Measurements from ENCODE around the gene PRB3. TPM values are rescaled to one million over a fixed set of nuclear protein-coding genes. Genes with fewer than 3 reads are reported as not detected.

The PRB3 gene
- not detected in 2 replicates for total RNA-seq

DNA sequence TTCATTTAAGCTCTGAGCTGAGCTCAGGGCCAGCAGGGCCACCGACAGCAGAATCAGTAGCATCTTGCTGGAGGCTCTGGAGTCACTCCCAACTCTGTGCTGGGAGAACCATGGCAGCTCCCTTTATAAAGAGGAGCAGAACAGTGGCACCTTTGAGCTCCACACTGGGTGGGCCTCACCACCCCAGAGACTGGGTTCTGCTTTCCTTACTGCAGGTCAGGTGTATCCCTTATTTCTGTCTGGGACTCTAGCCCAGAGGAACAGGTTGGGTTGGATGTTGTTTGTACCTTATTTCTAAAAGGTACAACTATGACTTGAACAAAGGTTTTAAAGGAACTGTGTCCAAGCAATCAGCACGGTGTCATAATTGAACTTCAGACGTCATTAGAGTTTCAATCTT lies at the start of gene PRB3:
TSS of gene PRB3 (minus strand) at position 101 of the 400 bp plus-strand sequence. CDS start at position 63, 38 bp downstream.

GRCh38 chr12:11310336-11310735 lies 40.8 kb upstream of the PRB3 start, which contains the start of gene PRB4:
Gene PRB4 (minus strand): TSS chr12:11310436. CDS start chr12:11310398, 38 bp downstream.

Other genes starting within 250 kb of the PRB3 start
- gene TAS2R19, start 247.1 kb downstream of the PRB3 start, total RNA-seq, result 0.49 TPM in 1 of 2 replicates, not detected in the other
- 0.54 and 0.81 TPM in 2 replicates for gene TAS2R31, start 238.3 kb downstream of the PRB3 start, total RNA-seq
- 0.72 TPM in 1 of 2 replicates, not detected in the other for gene TAS2R46, start 207.4 kb downstream of the PRB3 start, total RNA-seq
- gene TAS2R43, start 177.4 kb downstream of the PRB3 start, total RNA-seq, result not detected in 2 replicates
- gene TAS2R30, start 135.1 kb downstream of the PRB3 start, total RNA-seq, result 0.49 and 1.3 TPM in 2 replicates
- 7.3 and 7.6 TPM in 2 replicates for gene SMIM10L1, start 98.5 kb downstream of the PRB3 start, total RNA-seq
- not detected in 2 replicates for gene TAS2R42, start 82.8 kb downstream of the PRB3 start, total RNA-seq
- not detected in 2 replicates for gene PRB4, start 40.7 kb upstream of the PRB3 start, total RNA-seq
- gene PRB2, start 125.9 kb upstream of the PRB3 start, total RNA-seq, result not detected in 2 replicates